ENCODE results near the gene MBNL1.

Gene MBNL1

DNA sequence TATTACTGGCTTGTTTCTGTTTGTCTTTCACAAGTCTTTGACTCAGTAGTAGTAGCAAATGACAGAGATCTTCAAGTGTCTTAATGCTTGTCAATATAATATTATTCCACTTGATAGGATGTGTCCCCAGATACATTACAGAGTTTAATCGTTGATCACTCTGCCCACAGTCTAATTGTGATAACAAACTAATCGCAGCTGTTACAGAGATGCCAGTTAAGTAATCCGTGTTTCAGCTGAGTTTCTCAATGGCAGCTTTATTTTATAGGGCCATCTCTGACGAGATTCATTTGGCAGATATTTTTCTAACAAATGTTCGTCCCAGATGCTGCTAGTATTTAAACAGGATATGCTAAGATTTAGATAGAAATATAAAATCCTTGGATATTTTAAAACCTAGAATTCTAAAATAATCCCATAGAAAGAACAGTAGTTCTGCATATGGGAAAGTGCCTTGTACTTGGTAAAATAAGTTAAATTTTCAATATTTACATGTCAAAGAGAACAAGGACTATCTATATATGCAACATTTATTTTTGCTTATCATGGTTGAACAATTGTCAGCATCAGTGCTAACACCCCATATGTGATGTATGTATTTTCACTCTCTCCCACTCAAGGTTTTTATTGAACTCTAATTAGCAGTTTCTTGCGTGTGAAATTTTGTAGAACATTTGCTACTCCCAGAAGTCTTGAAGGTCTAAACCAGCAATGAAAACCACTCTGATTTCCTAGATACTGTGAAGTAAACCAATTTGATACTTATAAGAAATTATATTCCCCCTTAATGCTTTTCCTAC, 185.5 kb downstream of the MBNL1 start:
- no peak overlapping the region for H3K27ac ChIP-seq
- H3K9ac ChIP-seq: no peak overlapping the region
- TF ChIP-seq Cebpa-rat (IDR thresholded peaks at IDR 0.05): no peak
- peaks cover 80 to 98% (median 90%) of the 10 kb centered on the region in 11 experiments for H3K36me3 ChIP-seq
- H3K4me2 ChIP-seq: no peak overlapping the region
- no peak overlapping the region for H3K4me3 ChIP-seq
- no peaks in the 10 kb centered on the region for H3K27me3 ChIP-seq
- peaks cover 0 to 16% (median 6%) of the 10 kb centered on the region in 11 experiments; a peak in 9 of 22 replicates for H4K20me1 ChIP-seq
- H3K9me3 ChIP-seq (replicated peaks in 1 of 11): no peaks in the 10 kb centered on the region; a peak in 1 of 22 replicates
- no peaks in the 10 kb centered on the region for H3K4me1 ChIP-seq

- TF ChIP-seq Cebpa-rat (IDR thresholded peaks at IDR 0.05): no peak
Observed at GRCh38 chr3:152455989-152456388, 187.3 kb downstream of the MBNL1 start.

GRCh38 chr3:152457500-152458375, 189.0 kb downstream of the MBNL1 start:
- Histone ChIP-seq H3K27me3 (no peaks in the 10 kb centered on the region), H3K4me2 (no peak overlapping the region), H3K36me3 (peaks cover 67 to 94% (median 83%) of the 10 kb centered on the region in 11 experiments), H4K20me1 (peaks cover 0 to 16% (median 0%) of the 10 kb centered on the region in 11 experiments; a peak in 3 of 22 replicates), H3K27ac (no peak overlapping the region), H3K4me3 (no peak overlapping the region), H3K4me1 (peaks cover 0 to 6% (median 0%) of the 10 kb centered on the region in 10 experiments; a peak in 5 of 20 replicates), H3K9me3 (replicated peaks in 1 of 11) (no peaks in the 10 kb centered on the region; a peak in 1 of 22 replicates), H3K9ac (no peak overlapping the region)
- no peak for TF ChIP-seq Cebpa-rat (IDR thresholded peaks at IDR 0.05)

More at GRCh38 chr3:152455989-152456388, 187.3 kb downstream of the MBNL1 start:
- H3K9me3 ChIP-seq (replicated peaks in 1 of 11): no peaks in the 10 kb centered on the region; a peak in 1 of 22 replicates
- no peaks in the 10 kb centered on the region for H3K4me1 ChIP-seq
- no peak overlapping the region for H3K9ac ChIP-seq
- no peaks in the 10 kb centered on the region for H3K27me3 ChIP-seq
- H3K27ac ChIP-seq: no peak overlapping the region
- no peak overlapping the region for H3K4me2 ChIP-seq
- H3K36me3 ChIP-seq: peaks cover 75 to 94% (median 85%) of the 10 kb centered on the region in 11 experiments
- H3K4me3 ChIP-seq: no peak overlapping the region
- peaks cover 0 to 16% (median 6%) of the 10 kb centered on the region in 11 experiments; a peak in 9 of 22 replicates for H4K20me1 ChIP-seq

DNA sequence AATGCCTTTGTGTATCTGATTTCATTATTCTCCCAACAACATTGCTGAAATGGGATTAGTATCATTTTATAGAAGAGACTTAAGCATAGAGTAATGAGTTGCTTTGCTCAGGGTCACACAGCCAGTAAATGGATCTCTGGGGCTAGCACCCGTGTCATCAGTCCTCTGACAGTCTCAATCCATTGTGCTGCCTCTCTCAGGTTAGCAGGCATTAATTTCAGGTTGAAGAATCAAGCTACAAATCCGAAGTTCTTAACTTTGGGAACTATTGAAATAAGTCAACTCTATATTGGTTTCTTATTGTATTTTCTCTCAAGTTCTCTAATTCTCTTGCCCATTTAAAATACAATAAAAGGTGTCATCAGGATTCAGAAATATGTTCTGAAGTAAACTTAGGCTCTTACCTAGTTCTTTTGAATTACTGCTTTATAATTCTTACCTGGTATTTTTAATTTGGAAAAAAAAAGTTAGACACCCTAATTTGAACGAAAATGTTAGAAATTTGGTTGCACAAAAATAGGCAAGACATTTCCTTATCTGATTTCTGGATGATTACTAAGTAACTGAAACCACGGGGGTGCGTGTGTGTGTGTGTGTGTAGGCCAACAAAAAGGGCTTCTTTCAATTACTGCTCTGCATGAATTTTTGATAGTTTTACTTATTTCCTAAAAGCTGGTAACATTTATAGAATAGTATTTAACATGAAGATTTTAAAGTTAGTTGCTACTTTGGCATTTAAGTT, 189.8 kb downstream of the MBNL1 start:
- H3K27ac ChIP-seq: no peak overlapping the region
- H3K4me3 ChIP-seq: no peak overlapping the region
- no peak for TF ChIP-seq Cebpa-rat (IDR thresholded peaks at IDR 0.05)
- no peak overlapping the region for H3K9ac ChIP-seq
- peaks cover 65 to 96% (median 85%) of the 10 kb centered on the region in 11 experiments for H3K36me3 ChIP-seq
- H3K4me2 ChIP-seq: no peak overlapping the region
- H3K9me3 ChIP-seq (replicated peaks in 1 of 11): no peaks in the 10 kb centered on the region; a peak in 1 of 22 replicates
- H3K27me3 ChIP-seq: no peaks in the 10 kb centered on the region
- peaks cover 0 to 21% (median 1%) of the 10 kb centered on the region in 11 experiments; a peak in 4 of 22 replicates for H4K20me1 ChIP-seq
- H3K4me1 ChIP-seq: peaks cover 0 to 14% (median 0%) of the 10 kb centered on the region in 10 experiments; a peak in 6 of 20 replicates

GRCh38 chr3:152459118-152459515, 190.4 kb downstream of the MBNL1 start:
- no peak for TF ChIP-seq Cebpa-rat (IDR thresholded peaks at IDR 0.05)
- H3K4me2 ChIP-seq: no peak overlapping the region
- no peak overlapping the region for H3K27ac ChIP-seq
- no peak overlapping the region for H3K9ac ChIP-seq
- H3K27me3 ChIP-seq: no peaks in the 10 kb centered on the region
- H3K9me3 ChIP-seq (replicated peaks in 1 of 11): no peaks in the 10 kb centered on the region; a peak in 1 of 22 replicates
- H3K4me3 ChIP-seq: no peak overlapping the region
- peaks cover 0 to 26% (median 5%) of the 10 kb centered on the region in 11 experiments; a peak in 4 of 22 replicates for H4K20me1 ChIP-seq
- peaks cover 61 to 94% (median 83%) of the 10 kb centered on the region in 11 experiments for H3K36me3 ChIP-seq
- peaks cover 0 to 18% (median 0%) of the 10 kb centered on the region in 10 experiments; a peak in 6 of 20 replicates for H3K4me1 ChIP-seq

- no peak overlapping the region for H3K4me2 ChIP-seq
- peaks cover 58 to 91% (median 81%) of the 10 kb centered on the region in 11 experiments for H3K36me3 ChIP-seq
- H4K20me1 ChIP-seq: peaks cover 0 to 26% (median 5%) of the 10 kb centered on the region in 11 experiments; a peak in 4 of 22 replicates
- H3K9ac ChIP-seq: no peak overlapping the region
- TF ChIP-seq Cebpa-rat (IDR thresholded peaks at IDR 0.05): no peak
- H3K4me3 ChIP-seq: no peak overlapping the region
- no peaks in the 10 kb centered on the region for H3K27me3 ChIP-seq
- no peak overlapping the region for H3K27ac ChIP-seq
- no peaks in the 10 kb centered on the region; a peak in 1 of 22 replicates for H3K9me3 ChIP-seq (replicated peaks in 1 of 11)
- H3K4me1 ChIP-seq: peaks cover 0 to 18% (median 0%) of the 10 kb centered on the region in 10 experiments; a peak in 6 of 20 replicates
Observed at GRCh38 chr3:152459572-152459971, 190.8 kb downstream of the MBNL1 start.

- TF ChIP-seq Cebpa-rat (IDR thresholded peaks at IDR 0.05): no peak
- peaks cover 0 to 18% (median 0%) of the 10 kb centered on the region in 10 experiments; a peak in 6 of 20 replicates for H3K4me1 ChIP-seq
Observed at GRCh38 chr3:152460936-152461335, 192.2 kb downstream of the MBNL1 start.

DNA sequence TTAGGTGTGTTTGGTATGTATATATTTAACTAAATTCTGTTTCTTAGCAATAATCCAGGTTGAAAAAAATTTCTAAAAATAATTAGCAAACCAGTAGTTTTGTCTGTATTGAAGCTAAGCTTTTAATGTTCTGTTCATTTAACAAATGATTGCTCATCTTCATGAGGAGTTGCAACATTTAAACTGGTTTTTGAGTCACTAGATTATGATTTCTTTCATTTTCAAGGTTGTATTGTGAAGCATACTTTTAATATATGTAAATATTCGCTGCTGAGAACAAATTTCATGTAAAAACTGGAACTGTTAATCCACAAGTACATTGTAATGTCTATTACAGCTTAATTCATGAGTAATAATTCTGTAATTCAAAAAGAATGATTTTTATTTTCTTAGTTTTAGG, 192.7 kb downstream of the MBNL1 start:
- Histone ChIP-seq H3K36me3 (peaks cover 54 to 90% (median 80%) of the 10 kb centered on the region in 11 experiments), H3K9me3 (replicated peaks in 1 of 11) (no peaks in the 10 kb centered on the region), H3K4me3 (no peak overlapping the region), H3K4me1 (peaks cover 0 to 18% (median 0%) of the 10 kb centered on the region in 10 experiments; a peak in 6 of 20 replicates), H3K27me3 (no peaks in the 10 kb centered on the region), H3K4me2 (no peak overlapping the region), H3K27ac (no peak overlapping the region), H4K20me1 (peaks cover 0 to 15% (median 5%) of the 10 kb centered on the region in 11 experiments; a peak in 4 of 22 replicates), H3K9ac (no peak overlapping the region)
- TF ChIP-seq Cebpa-rat (IDR thresholded peaks at IDR 0.05): no peak

More at GRCh38 chr3:152460936-152461335, 192.2 kb downstream of the MBNL1 start:
- Histone ChIP-seq H3K27ac (no peak overlapping the region), H3K27me3 (no peaks in the 10 kb centered on the region), H3K9ac (no peak overlapping the region), H3K9me3 (replicated peaks in 1 of 11) (no peaks in the 10 kb centered on the region), H3K36me3 (peaks cover 59 to 91% (median 83%) of the 10 kb centered on the region in 11 experiments), H3K4me3 (no peak overlapping the region), H3K4me2 (no peak overlapping the region), H4K20me1 (peaks cover 0 to 19% (median 4%) of the 10 kb centered on the region in 11 experiments; a peak in 5 of 22 replicates)

Data from BLaER1 treated with 17β-estradiol and CSF1 and Interleukin-3, amounts not matched to agents 10 nM and 100 nM (cell line).